Endodermal cell (in vitro differentiated cells): ENCODE results near the gene ZRANB3. TPM values are rescaled to one million over a fixed set of nuclear protein-coding genes. Genes with fewer than 3 reads are reported as not detected.

Source experiments
- DNase-seq: peaks from one replicate; pipeline ENCODE4 v3.0.0-alpha.2; 2017
- H3K27ac ChIP-seq: 2 replicates; pipeline ENCODE4 v1.5.1; 2013; ENCODE audit warnings: mild to moderate bottlenecking, low read depth, low read length, moderate library complexity
- H3K27me3 ChIP-seq: 2 replicates; pipeline ENCODE4 v1.6.1; 2013; ENCODE audit warnings: mild to moderate bottlenecking, low read length, moderate library complexity; ENCODE audit not compliant: insufficient read depth, control insufficient read depth, poor library complexity, severe bottlenecking
- H3K36me3 ChIP-seq: 2 replicates; pipeline ENCODE4 v1.7.0; 2013; ENCODE audit warnings: mild to moderate bottlenecking, low read length, moderate library complexity; ENCODE audit not compliant: control insufficient read depth, insufficient read depth
- H3K4me1 ChIP-seq: one replicate; pipeline ENCODE4 v1.7.0; 2013; ENCODE audit warnings: low read length; ENCODE audit not compliant: control insufficient read depth, insufficient read depth
- H3K4me3 ChIP-seq: 2 replicates; pipeline ENCODE4 v1.5.1; 2013; ENCODE audit warnings: mild to moderate bottlenecking, low read length, moderate library complexity
- H3K9ac ChIP-seq: 2 replicates; pipeline ENCODE4 v1.6.1; 2013; ENCODE audit warnings: mild to moderate bottlenecking, low read length, moderate library complexity; ENCODE audit not compliant: poor library complexity, severe bottlenecking; ENCODE audit errors: extremely low read depth
- H3K9me3 ChIP-seq: 2 replicates; pipeline ENCODE4 v1.6.1; 2013; ENCODE audit warnings: mild to moderate bottlenecking, low read length, moderate library complexity; ENCODE audit not compliant: control insufficient read depth
- H3K27ac Mint-ChIP-seq: 2 replicates; pipeline ENCODE4 v1.8.0; 2020; ENCODE audit warnings: mixed read lengths
- H3K27me3 Mint-ChIP-seq: 2 replicates; pipeline ENCODE4 v1.8.0; 2021; ENCODE audit warnings: mild to moderate bottlenecking, mixed read lengths; ENCODE audit not compliant: insufficient read depth
- H3K36me3 Mint-ChIP-seq: 2 replicates; pipeline ENCODE4 v1.8.0; 2020; ENCODE audit warnings: low read depth, mixed read lengths
- H3K4me1 Mint-ChIP-seq: 2 replicates; pipeline ENCODE4 v1.8.0; 2020; ENCODE audit warnings: mixed read lengths
- H3K4me3 Mint-ChIP-seq: 2 replicates; pipeline ENCODE4 v1.8.0; 2020; ENCODE audit warnings: mild to moderate bottlenecking, moderate library complexity, mixed read lengths
- H3K9me3 Mint-ChIP-seq: 2 replicates; pipeline ENCODE4 v1.8.0; 2020; ENCODE audit warnings: mild to moderate bottlenecking, mixed read lengths
- WGBS, 2 experiments: methylation state at CpG; one replicate each; pipeline versions ENCODE4 v1.1.5 to v1.1.7; 2013; ENCODE audit warnings: missing lambda C conversion rate in 2 of 2, mixed read lengths in 1 of 2; ENCODE audit not compliant: insufficient coverage in 1 of 2, insufficient read length in 1 of 2; 5-methylcytosine and 5-hydroxymethylcytosine counted together
- total RNA-seq, 2 donors: library from RNA; stranded (reverse); fragmentation: NEBNext Ultra II Directional in 1 of 2; extraction: Animal tissue kit (Norgen Biotek cat#: 25700) in 1 of 2; gene quantifications; 2 replicates in 1 of 2; 3 replicates in 1 of 2; pipeline ENCODE4 v1.2.1, GENCODE V29; 2021
- TF ChIP-seq, protein P1 (sequence below): fragments of 200-600 bp; sonication (generic); conservative IDR thresholded peaks from 2 replicates; pipeline ENCODE4 v1.5.0; 2021; ENCODE audit warnings: antibody characterized with exemption, mild to moderate bottlenecking

Gene ZRANB3
- total RNA-seq, 2 donors from 2014 or later: 17.2 to 20.7 TPM

GRCh38 chr2:135164431-135164830 is 366.6 kb downstream of the ZRANB3 start:
- DNase-seq: no peak
- peaks cover 74% of the 10 kb centered on the region for H3K36me3 ChIP-seq
- Mint-ChIP-seq H3K9me3 (no peaks in the 10 kb centered on the region), H3K4me1 (no peaks in the 10 kb centered on the region), H3K27ac (no peak overlapping the region), H3K36me3 (peaks cover 60% of the 10 kb centered on the region), H3K27me3 (no peaks in the 10 kb centered on the region), H3K4me3 (no peak overlapping the region)
- no peaks in the 10 kb centered on the region for H3K27me3 ChIP-seq
- H3K4me1 ChIP-seq: no peaks in the 10 kb centered on the region
- no peak overlapping the region for H3K4me3 ChIP-seq
- no peak overlapping the region for H3K27ac ChIP-seq
- no peak overlapping the region for H3K9ac ChIP-seq
- TF ChIP-seq, protein P1, sequence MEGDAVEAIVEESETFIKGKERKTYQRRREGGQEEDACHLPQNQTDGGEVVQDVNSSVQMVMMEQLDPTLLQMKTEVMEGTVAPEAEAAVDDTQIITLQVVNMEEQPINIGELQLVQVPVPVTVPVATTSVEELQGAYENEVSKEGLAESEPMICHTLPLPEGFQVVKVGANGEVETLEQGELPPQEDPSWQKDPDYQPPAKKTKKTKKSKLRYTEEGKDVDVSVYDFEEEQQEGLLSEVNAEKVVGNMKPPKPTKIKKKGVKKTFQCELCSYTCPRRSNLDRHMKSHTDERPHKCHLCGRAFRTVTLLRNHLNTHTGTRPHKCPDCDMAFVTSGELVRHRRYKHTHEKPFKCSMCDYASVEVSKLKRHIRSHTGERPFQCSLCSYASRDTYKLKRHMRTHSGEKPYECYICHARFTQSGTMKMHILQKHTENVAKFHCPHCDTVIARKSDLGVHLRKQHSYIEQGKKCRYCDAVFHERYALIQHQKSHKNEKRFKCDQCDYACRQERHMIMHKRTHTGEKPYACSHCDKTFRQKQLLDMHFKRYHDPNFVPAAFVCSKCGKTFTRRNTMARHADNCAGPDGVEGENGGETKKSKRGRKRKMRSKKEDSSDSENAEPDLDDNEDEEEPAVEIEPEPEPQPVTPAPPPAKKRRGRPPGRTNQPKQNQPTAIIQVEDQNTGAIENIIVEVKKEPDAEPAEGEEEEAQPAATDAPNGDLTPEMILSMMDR: no peak
- WGBS, 2 experiments: 86 to 100% methylated on average over 1 to 3 of the region's 3 CpGs
- H3K9me3 ChIP-seq: no peaks in the 10 kb centered on the region

DNA sequence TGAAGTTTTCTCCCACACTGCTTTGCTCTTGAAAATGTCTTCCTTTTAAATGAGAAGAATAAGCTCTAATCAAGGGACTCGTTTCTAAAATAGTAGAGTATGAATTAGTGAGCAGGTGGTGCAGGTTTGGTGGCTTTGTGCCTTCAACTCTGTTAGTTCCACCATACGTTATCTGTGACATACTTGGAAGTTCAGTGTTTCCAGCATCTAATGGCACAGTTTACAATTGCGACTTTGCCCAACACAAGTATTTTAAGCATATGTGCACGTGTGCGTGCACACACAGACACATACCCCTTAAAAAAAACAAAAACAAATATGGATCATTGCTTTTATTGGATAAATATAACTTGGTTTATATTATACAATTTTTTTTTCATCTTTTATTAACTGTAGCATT is 367.1 kb downstream of the ZRANB3 start:
- Histone ChIP-seq H3K9me3 (no peaks in the 10 kb centered on the region), H3K9ac (no peak overlapping the region), H3K36me3 (peaks cover 72% of the 10 kb centered on the region), H3K27me3 (no peaks in the 10 kb centered on the region), H3K4me1 (no peaks in the 10 kb centered on the region), H3K4me3 (no peak overlapping the region), H3K27ac (no peak overlapping the region)
- DNase-seq: no peak
- no peaks in the 10 kb centered on the region for H3K9me3 Mint-ChIP-seq
- no peak overlapping the region for H3K4me3 Mint-ChIP-seq
- no peak overlapping the region for H3K27ac Mint-ChIP-seq
- no peaks in the 10 kb centered on the region for H3K4me1 Mint-ChIP-seq
- H3K27me3 Mint-ChIP-seq: no peaks in the 10 kb centered on the region
- WGBS, 2 experiments: 83 to 98% methylated on average over 1 to 5 of the region's 5 CpGs
- TF ChIP-seq, protein P1: no peak
- peaks cover 58% of the 10 kb centered on the region for H3K36me3 Mint-ChIP-seq

DNA sequence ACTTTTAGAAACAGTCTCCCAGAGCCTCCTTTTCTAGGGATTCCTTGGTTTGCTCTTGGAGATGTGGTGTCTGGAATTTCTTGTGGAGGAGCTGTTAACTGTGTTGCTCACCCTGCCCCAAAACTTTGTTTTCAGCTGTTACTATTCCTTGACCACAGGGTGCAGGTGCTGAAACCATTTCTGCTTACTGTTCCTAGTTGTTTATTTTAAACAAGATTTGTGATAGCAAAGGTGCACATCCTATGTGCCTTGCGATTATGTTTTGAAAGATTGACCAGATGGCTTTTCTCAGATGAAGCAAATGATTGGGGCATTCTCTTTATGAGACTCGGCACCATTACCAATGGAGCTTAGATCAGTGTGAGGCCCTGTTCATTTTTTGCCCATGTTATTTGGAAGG is 367.7 kb downstream of the ZRANB3 start:
- no peak for DNase-seq
- 96 to 97% methylated on average over 2 of the region's 2 CpGs for WGBS, 2 experiments
- H3K27me3 ChIP-seq: no peaks in the 10 kb centered on the region
- H3K9me3 Mint-ChIP-seq: no peaks in the 10 kb centered on the region
- no peak overlapping the region for H3K4me3 Mint-ChIP-seq
- H3K9me3 ChIP-seq: no peaks in the 10 kb centered on the region
- TF ChIP-seq, protein P1: no peak
- no peaks in the 10 kb centered on the region for H3K27me3 Mint-ChIP-seq
- no peak overlapping the region for H3K27ac ChIP-seq
- no peak overlapping the region for H3K9ac ChIP-seq
- H3K4me1 ChIP-seq: no peaks in the 10 kb centered on the region
- no peaks in the 10 kb centered on the region for H3K4me1 Mint-ChIP-seq
- H3K27ac Mint-ChIP-seq: no peak overlapping the region
- H3K36me3 ChIP-seq: peaks cover 72% of the 10 kb centered on the region
- no peak overlapping the region for H3K4me3 ChIP-seq
- H3K36me3 Mint-ChIP-seq: peaks cover 58% of the 10 kb centered on the region
